Neural crest cell (in vitro differentiated cells): ENCODE results near the gene MEAK7. TPM values are rescaled to one million over a fixed set of nuclear protein-coding genes. Genes with fewer than 3 reads are reported as not detected.

Source experiments
- DNase-seq: peaks from one replicate; pipeline ENCODE4 v3.0.0; 2021; ENCODE audit warnings: low read depth, mixed read lengths, low spot score
- H3K27ac Mint-ChIP-seq: one replicate; pipeline ENCODE4 v1.8.0; 2021; ENCODE audit warnings: mild to moderate bottlenecking, mixed read lengths; ENCODE audit not compliant: unreplicated experiment
- H3K27me3 Mint-ChIP-seq: 2 replicates; pipeline ENCODE4 v1.8.0; 2021; ENCODE audit warnings: low read depth, mild to moderate bottlenecking, mixed read lengths
- H3K36me3 Mint-ChIP-seq: 2 replicates; pipeline ENCODE4 v1.8.0; 2021; ENCODE audit warnings: low read depth, mild to moderate bottlenecking, mixed read lengths
- H3K4me1 Mint-ChIP-seq: 2 replicates; pipeline ENCODE4 v1.8.0; 2021; ENCODE audit warnings: mixed read lengths
- H3K4me3 Mint-ChIP-seq: one replicate; pipeline ENCODE4 v1.8.0; 2021; ENCODE audit warnings: mild to moderate bottlenecking, mixed read lengths
- H3K9me3 Mint-ChIP-seq: 2 replicates; pipeline ENCODE4 v1.8.0; 2021; ENCODE audit warnings: mixed read lengths
- CTCF ChIP-seq: fragments of 200-600 bp; sonication (generic); conservative IDR thresholded peaks from 2 replicates; pipeline ENCODE4 v1.5.0; 2021; ENCODE audit warnings: antibody characterized with exemption, mild to moderate bottlenecking
- total RNA-seq: library from RNA; stranded (reverse); gene quantifications from 2 replicates; pipeline ENCODE4 v1.2.1, GENCODE V29; 2021

MEAK7 gene
- total RNA-seq, 1 donor from 2014 or later = 29.5 TPM

DNA sequence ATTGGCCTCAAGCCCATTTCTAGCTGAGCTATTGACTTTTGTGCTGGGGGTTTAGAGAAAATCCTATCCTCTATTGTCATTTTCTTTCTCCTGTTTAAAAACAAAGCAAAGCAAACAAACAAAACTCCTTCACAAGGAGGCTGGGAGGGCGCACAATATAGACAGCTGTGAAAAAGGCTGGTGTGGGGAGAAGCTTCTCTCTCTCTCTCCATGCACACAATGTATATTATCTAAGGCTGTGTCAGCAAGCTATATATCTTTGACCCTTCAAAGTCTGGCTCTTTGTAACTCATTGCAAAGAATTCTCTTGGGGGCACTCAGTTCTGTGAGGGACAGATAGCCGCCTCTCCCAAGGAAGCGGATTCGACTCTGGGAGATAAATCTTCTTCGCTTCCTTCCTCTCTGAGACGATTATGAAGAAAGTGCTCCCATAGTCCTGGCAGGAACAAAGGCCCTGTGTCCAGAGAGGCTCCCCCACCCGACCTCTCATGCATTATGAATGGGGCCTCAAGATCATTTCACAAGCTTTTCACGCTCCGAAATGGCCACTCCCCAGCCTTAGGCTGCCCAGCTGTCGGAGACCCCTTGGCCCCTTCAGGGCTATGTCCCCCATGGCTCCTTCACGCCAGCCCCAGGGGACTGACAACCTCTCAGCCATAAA lies 33.2 kb upstream of the MEAK7 start:
- no peaks in the 10 kb centered on the region for H3K9me3 Mint-ChIP-seq
- no peaks in the 10 kb centered on the region for H3K27me3 Mint-ChIP-seq
- peaks cover 68% of the 10 kb centered on the region for H3K4me1 Mint-ChIP-seq
- no peaks in the 10 kb centered on the region for H3K36me3 Mint-ChIP-seq
- H3K4me3 Mint-ChIP-seq = peak overlapping the region; percentile 86
- H3K27ac Mint-ChIP-seq = peak overlapping the region; percentile 98
- DNase-seq = peak; percentile 65
- no peak for TF ChIP-seq CTCF

- Mint-ChIP-seq H3K27me3 (no peaks in the 10 kb centered on the region), H3K4me3 (peak overlapping the region; percentile 11), H3K36me3 (no peaks in the 10 kb centered on the region), H3K4me1 (peaks cover 74% of the 10 kb centered on the region), H3K9me3 (no peaks in the 10 kb centered on the region), H3K27ac (peak overlapping the region; percentile 99)
- no peak for TF ChIP-seq CTCF
- DNase-seq = no peak
Observed at GRCh38 chr16:84535851-84536250, 31.4 kb upstream of the MEAK7 start.

DNA sequence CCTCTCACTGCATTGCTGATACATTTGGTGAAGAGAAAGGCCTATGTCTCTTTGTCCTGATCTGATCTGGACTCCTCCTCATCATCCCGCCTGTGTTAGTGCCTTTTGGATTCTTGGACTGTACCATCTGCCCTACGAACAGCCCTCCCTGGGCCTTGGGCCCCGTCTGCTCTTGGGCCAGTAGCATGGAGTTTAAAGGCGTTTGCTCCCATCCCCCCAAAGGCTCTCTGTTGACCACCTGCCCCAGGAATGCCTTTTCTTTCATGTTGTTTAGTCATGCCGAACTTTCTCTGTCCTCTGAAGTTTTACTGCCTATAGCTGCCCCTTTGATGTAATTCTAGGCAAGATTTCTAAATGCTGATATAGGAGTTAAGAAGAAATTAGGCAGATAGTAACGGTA lies 30.9 kb upstream of the MEAK7 start:
- Mint-ChIP-seq H3K4me3 (peak overlapping the region; percentile 66), H3K9me3 (no peaks in the 10 kb centered on the region), H3K27ac (peak overlapping the region; percentile 99), H3K27me3 (no peaks in the 10 kb centered on the region), H3K36me3 (peaks cover 1% of the 10 kb centered on the region), H3K4me1 (peaks cover 74% of the 10 kb centered on the region)
- no peak for DNase-seq
- TF ChIP-seq CTCF = no peak

- H3K36me3 Mint-ChIP-seq = peaks cover 6% of the 10 kb centered on the region
- H3K9me3 Mint-ChIP-seq = peaks cover 3% of the 10 kb centered on the region
- peaks cover 72% of the 10 kb centered on the region for H3K4me1 Mint-ChIP-seq
- no peak for TF ChIP-seq CTCF
- peak overlapping the region; percentile 66 for H3K4me3 Mint-ChIP-seq
- DNase-seq = no peak
- H3K27me3 Mint-ChIP-seq = no peaks in the 10 kb centered on the region
- no peak overlapping the region for H3K27ac Mint-ChIP-seq
Observed at GRCh38 chr16:84534815-84535214, 30.4 kb upstream of the MEAK7 start.

DNA sequence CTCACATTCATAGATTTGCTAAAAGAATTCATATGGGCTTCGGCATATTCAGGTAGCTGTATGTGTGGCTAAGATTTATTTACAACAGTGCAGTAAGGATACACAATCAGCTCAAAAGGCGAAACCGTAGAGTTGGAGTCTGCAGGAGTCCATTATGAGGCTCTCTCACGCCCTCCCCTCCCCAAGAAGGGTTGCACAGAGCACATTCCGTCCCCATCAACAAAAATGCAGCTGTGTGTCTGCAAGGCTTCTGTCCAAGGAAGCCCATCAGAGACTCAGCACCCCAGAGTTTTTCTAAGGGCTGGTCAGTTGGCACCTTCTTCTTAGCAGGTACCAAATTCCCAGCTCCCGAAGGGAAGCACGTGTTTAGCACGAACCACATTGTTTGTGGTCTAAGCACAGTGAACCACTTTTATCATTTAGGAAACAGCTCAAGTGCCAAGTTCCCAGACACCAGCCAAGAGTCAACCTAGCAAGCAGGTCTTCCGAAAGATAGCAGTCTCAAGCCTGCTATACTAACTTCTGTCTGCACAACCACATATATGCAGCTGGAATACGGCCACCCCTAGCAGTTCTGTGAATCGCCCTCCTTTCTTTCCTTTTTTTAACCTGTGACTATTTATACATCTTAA lies 28.5 kb upstream of the MEAK7 start:
- Mint-ChIP-seq H3K27ac (peak overlapping the region; percentile 98), H3K4me3 (peak overlapping the region; percentile 66), H3K4me1 (peaks cover 62% of the 10 kb centered on the region), H3K9me3 (peaks cover 11% of the 10 kb centered on the region), H3K36me3 (peaks cover 12% of the 10 kb centered on the region), H3K27me3 (no peaks in the 10 kb centered on the region)
- no peak for DNase-seq
- TF ChIP-seq CTCF = no peak
